ENCODE data around the gene PRR14.

PRR14 gene

DNA sequence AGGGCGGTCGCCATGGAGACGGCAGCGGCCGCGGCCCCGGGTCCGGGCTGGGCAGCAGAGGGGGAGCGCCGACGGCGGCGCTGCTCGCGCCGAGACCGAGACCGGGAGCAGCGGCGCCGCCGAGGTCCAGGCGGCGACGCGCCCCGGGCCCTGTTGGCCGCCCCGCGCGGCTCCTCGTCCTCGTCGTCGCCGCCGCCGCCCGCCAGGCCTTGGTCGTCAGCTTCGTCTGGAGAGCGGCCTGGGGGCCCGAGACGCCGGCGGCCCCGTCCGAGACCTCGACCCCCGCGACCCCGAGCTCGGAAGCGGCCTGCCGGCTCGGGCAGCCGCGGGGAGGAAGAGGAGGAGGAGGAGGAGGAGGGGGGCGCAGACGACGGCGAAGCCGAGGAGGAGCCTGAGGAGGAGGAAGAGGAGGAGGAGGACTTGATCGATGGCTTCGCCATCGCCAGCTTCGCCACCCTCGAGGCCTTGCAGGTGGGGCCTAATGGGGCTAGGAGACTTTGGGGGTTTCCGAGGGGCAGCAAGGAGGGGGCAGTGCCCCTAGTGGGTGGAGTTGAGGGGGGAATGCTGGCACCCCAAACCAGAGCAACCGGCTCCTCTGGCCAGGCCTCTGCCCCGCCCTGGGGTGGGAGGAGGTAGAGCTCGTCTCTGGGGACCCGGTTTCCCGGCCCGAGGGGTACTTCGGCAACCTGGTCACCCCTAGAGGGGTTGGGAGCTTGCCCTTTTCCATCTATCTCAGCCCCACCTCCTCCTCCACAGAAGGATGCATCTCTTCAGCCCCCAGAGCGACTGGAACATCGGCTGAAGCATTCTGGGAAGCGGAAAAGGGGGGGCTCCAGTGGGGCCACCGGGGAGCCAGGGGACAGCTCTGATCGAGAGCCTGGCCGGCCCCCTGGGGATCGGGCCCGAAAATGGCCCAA, 9.0 kb downstream of the PRR14 start:
- no peak for DNase-seq (ENCODE audit: low read depth)

DNA sequence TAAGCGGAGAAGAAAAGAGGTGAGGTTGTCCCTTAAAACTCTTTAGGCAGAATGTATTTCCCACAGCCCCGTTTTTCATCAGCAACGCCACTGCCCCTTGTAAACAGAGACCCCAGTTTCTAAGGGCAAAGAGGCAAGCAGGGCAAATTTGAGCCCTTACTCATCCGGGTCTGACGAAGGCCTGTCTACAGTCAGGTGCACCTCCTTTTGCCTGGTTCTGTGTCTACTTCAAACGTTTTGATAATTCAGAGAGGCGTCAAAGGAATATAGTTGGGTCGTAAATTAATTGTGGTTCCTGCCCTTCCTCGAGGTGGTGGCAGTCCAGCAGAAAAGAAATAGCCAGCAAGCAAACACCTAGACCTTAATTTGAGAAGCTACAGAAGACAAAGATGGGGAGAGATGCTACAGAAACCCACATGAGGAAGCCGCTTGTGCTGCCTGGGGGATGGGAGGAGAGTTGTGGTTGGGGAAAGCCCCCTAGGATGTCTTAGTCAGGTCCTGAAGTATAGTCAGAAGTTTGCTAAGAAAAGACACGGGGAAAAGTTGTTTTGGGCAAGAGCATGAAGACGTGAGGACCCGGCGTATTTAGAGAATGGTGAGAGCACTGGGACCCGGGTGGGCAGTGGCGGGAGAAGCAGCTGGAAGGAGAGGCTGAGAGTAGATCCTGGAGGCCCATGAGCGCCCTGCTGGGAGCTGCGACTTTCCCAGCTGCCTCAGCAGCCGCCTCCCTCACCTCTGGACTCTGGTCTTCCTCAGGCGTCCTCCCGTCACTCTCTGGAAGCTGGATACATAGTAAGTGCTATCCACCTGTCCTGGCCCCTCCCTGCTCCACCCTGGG, 9.9 kb downstream of the PRR14 start:
- DNase-seq (ENCODE audit: low read depth): no peak

DNA sequence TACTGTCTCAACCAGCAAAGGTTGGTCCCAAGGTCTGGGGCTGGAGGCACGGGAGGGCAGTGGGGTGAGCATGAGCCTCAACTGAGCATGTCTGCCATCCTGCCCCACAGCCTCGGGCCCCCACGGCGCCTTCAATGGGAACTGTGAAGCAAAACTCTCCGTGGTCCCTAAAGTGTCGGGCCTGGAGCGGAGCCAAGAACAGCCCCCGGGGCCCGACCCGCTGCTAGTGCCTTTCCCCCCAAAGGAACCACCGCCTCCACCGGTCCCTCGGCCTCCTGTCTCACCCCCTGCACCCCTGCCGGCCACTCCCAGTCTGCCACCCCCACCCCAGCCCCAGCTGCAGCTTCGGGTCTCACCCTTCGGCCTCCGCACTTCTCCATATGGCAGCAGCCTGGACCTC, 11.7 kb downstream of the PRR14 start:
- DNase-seq (ENCODE audit: low read depth): no peak

DNA sequence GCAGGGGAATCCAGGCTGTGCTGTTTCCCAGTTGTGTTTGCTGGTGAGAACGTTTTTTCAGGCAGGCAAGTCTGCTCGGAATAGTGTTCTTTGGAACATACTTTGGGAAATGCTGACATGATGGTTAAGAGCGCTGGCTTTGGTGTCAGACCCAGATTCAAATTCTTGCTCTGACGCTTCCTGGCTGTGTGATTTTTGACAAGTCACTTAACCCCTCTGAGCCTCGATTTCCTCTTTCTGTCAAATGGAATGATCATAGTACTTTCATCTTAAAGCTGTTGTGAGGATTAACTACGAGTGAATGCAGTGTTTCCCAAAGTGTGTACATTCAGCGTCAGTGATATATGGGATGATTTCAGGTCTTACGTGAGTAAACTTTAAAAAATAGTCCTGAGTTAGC, 12.3 kb downstream of the PRR14 start:
- DNase-seq (ENCODE audit: low read depth): no peak

DNA sequence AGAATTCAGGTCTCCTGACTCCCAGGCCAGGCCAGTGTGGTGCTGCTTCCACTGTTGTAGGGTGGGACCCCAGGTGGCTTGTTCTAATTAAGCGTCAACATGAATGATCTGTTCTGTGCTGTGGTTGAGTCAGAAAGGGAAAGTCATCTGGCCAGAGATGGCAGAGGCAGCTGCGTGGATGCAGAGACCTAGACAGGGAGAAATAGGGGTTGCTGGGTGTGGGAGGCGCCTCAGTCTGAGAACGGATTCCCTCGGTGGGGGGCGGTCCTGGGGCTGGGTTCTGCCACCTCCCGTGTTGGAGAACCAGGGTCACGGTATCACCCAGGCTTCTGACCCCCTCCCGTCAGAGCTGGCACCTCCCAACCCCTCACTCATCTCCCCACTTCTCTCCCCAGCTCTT, 13.1 kb downstream of the PRR14 start:
- DNase-seq (ENCODE audit: low read depth): no peak

DNA sequence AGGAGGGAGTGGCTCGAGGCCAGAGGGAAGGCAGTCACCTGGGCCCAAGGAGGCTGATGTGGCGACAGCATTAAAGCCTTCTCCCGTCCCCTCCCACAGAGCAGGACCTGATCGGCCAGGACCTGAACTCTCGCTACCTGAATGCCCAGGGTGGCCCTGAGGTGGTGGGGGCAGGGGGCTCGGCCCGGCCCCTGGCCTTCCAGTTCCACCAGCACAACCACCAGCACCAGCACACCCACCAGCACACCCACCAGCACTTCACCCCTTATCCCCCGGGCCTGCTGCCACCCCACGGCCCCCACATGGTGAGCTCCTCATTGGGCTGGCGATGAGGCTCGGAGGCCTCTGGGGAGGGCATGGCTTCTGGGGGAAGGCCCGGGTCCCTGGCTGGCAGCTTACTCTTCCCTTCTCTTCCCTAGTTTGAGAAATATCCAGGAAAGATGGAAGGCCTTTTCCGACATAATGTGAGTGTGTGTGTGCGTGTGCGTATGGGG, 13.9 kb downstream of the PRR14 start:
- DNase-seq (ENCODE audit: low read depth): no peak

DNA sequence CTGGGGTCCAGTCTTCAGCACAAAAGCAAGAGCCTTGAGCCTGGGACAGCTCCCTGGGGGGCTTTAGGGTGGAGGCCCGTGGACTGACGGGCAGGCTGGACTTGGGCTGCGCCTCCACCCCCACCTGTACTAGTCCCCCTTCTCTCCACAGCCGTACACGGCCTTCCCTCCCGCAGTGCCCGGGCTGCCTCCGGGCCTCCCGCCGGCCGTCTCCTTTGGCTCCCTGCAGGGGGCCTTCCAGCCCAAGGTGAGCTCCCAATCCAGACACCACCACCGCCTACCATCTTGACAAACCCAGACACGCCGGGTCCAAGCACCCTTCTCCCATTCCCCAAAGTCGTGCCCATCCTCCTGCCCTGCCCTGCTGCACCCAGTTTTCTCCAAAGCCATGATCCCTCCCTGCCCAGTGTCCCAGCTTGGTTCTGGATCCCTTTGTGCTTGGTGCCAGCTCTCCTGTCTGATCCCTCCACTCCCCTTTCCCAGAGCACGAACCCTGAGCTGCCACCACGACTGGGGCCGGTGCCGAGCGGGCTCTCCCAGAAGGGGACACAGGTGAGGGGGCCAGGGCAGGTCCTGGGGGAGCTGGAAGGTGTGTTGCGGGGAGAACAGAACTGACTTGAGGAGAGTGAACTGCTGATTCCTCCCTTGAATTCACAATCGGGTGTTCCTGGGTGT, 14.5 kb downstream of the PRR14 start:
- no peak for DNase-seq (ENCODE audit: low read depth)

DNA sequence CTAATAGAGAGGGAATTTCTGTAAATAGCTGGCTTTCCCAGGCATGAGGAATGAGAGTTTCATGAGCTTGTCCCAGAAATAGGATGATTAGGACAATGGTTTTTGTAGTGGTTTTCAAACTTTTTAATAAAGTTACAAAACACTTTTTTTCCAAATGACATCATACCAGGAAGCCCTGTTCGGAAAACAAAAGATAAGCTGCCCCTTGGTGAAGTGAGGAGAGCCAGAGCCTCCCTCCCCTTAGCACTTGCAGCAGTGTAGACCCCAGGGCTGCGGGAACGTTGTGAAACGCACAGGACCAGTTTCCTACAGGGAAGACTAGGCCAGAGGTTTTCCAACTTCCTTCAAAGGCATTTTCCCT, 15.1 kb downstream of the PRR14 start:
- no peak for DNase-seq (ENCODE audit: low read depth)

DNA sequence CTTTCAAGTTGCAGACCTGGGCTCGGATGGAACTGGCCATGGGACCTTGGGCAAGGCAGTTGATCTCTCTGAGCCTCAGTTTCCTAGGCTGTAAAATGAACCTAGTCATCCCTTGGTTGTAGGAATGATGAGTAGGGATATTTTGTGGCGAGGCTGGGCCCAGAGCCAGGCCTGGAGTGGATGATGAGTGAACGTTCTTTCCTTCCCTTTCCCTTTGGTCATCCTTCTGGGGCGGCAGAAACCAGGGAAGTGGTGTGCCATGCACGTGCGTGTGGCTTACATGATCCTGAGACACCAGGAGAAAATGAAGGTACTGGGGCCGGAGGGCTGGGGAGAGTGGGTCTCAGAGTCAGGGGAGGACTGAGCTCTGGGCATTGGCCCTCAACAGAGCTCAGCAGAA, 15.9 kb downstream of the PRR14 start:
- DNase-seq (ENCODE audit: low read depth): no peak

DNA sequence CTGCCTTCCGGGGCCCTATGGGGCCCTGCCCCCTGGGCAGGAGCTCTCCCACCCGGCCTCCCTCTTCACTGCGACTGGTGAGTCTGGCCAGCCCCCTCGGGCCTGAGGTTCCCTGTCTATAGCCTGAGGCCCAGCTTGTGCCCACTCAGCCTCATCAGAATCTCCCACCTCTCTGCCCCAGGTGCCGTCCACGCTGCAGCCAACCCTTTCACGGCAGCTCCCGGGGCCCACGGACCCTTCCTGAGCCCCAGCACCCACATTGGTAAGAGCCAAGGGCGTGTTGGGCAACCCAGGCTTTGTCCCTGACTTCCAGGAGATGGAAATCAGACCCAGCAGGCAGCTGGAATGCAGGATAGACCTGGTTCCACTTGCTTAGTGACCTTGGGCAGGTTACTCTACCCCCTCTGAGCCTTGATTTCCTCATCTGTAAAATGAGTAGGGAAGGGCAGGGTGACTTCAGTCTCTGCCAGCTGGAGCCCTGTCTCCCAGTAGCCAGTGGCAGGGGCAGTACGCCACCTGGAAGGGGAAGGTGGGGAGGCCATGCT, 16.7 kb downstream of the PRR14 start:
- no peak for DNase-seq (ENCODE audit: low read depth)

DNA sequence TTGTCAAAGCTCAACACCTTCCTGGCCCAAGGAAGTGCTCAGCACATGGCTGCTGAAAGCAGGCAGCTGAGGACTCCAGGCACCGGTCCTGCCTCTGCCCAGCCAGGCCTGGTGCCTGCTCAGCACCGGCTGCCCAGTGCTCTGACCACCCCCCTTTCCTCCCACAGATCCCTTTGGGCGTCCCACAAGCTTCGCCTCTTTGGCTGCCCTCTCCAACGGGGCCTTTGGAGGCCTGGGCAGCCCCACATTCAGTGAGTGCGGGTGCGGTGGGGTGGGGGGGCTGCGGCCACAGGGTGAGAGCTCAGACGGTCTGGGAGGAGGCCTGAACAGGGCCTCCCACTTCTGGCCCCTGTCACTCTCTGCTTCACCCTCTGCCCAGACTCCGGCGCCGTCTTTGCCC, 17.6 kb downstream of the PRR14 start:
- DNase-seq (ENCODE audit: low read depth): no peak

DNA sequence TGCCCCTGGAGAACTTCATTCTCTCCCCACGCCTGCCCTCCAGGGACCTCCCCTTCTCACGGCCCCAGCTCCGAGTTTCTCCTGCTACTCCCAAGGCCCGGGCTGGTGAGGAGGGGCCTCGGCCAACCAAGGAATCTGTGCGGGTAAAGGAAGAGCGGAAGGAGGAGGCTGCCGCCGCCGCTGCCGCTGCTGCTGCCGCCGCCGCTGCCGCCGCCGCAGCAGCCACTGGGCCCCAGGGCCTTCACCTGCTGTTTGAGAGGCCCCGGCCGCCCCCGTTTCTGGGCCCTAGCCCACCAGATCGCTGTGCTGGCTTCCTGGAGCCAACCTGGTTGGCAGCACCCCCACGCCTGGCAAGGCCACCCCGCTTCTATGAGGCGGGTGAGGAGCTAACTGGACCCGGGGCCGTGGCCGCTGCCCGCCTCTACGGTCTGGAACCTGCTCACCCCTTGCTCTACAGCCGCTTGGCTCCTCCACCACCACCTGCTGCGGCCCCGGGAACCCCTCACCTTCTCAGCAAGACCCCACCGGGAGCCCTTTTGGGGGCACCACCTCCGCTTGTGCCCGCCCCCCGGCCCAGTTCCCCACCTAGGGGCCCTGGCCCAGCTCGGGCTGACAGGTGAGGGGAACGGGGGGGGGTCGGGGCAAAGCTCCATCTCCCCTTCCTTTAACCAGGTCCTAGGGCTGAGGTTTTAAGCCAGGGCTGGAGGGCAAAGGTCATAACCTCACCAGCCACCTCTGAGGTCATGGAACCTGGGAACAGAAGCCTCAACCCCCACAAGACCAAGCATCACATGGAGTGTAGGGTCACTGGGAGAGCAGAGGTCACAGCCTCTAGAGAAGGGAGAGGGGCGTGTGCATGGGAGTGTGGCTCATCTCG, 18.5 kb downstream of the PRR14 start:
- DNase-seq (ENCODE audit: low read depth): no peak

DNA sequence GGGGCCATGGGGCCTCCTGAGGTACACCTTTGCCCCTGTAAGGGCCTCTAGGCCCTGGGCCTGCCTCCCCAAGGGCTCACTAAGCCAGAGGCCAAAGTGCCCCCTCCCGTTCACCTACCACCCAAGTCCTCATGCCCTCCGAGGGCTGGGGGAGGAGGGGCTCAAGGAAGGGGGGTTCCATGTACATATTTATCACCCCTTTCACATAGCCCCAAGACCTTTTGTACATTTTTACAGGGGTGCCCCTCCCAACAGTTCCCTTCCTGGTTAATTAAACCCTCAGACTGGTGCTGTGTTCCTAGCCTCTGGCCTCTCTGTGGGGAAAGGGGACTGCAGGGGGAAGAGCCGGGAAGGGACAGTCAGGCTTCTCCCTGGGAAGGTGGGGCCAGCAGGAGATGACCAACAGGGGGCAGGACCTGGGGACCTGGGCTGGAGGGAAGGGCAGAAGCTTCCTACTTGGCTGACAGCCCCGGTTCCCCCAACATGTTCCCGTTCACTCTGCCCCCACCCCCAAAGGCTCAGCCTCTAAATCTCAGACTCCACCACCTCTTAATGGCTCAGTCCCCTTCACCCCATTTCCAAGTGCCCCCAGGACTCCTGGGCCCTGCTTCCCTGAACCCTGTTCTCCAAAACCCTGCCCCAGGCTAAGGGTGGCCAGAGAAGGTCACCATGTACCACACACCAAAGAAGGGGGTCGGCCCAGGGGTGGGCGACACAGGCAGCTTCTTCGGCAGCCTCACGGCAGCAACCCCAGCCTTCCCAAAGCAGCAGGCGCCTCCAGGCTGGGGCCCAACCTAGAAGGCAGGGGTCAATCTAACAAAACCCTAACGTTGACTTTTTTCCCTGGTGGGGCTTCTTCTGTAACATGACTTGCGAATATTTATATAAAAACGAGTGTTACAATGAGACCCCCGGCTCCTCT, 19.4 kb downstream of the PRR14 start:
- DNase-seq (ENCODE audit: low read depth): no peak

DNA sequence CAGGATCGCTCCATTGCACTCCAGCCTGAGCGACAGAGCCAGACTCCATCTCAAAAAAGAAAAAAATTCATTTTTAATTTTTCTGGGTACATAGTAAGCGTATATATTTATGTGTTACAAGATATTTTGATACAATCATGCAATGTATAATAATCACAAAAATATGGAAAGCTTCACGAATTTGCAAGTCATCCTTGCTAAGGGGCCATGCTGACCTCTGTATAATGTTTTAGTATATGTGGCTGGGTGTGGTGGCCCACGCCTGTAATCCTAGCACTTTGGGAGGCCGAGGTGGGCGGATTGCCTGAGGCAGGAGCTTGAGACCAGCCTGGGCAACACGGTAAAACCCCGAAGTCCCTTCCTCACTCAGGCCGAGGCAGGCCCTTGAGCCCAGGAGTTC, 24.4 kb downstream of the PRR14 start:
- no peak for DNase-seq (ENCODE audit: low read depth)

DNA sequence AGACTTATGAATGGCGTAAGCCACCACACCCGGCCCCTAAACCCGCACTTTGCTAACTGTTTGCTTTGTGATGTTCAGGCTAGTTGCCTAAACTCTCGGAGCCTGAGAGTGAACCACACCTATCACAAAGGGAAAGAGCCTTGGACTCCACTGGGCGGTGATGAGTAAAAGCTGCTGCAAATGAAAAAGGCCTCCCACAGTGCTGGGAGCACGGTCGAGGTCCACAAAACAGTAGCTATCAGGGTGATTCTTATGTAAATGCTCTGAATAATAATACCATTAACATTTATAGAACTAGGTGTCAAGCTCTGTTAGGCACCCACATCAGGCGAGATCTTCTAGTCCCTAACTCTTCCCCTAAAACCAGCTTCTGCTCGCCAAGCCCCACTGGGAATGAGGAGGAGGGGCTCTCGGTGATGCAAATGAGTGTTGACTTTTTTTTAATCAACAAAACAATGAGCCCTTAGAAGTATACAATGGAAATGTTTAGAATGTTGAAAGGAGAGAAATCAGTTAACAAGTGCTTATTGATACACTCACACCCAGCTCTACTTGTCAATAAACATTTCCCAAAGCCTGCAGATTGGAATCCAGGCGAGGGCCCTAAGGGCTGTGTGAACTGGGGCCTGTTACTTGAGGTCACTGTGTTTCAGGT, 27.3 kb downstream of the PRR14 start:
- no peak for DNase-seq (ENCODE audit: low read depth)

DNA sequence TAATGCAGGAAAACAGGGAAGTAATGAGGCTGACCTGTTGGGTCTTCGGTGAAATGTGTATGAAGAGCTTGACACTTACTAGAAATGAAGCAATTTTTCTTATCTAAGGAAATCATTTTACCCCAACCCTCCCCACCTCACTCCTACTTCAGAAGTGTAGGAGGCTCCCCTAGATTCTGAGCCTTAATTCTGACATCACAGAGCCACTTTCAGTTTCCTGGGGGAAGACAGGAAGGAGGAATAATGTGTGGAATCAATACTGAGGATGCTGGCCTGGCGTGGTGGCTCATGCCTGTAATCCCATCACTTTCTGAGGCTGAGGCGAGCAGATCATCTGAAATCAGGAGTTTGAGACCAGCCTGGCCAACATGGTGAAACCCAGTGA, 27.8 kb downstream of the PRR14 start:
- no peak for DNase-seq (ENCODE audit: low read depth)

DNA sequence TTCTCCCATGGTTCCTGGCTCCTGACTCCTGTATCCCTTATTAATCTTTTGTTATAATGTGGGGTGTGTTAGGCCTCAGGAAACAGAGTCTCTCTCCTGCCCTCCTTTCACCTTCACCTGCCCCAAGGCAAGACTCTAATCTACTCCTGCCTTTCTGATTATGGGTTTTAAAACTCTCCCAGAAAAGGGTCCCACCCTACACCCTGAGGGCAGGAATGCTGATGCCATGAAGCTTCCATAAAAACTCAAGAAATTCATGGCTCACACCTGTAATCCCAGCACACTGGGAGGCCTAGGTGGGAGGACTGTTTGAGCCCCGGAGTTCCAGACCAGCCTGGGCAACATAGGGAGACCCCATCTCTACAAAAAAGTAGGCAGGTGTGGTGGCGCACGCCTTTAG, 29.6 kb downstream of the PRR14 start:
- no peak for DNase-seq (ENCODE audit: low read depth)

DNA sequence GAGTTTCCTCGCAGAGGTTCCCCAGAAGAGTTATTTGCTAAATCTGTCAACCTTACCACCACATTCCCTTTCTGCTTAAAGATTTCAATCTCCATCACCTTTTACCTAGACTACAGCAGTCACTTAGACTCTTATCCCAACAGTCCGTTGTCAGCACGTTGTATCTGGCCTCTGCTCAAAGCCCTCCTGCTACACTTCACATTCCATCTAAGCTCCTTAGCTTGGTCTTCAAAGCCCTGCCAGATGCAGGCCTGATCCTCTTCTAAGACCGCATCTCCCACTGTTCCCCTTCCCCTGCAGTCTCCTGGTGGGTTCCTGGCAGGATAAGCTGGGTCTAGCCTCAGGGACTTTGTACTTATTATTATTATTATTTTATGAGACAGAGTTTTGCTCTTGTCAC, 37.9 kb downstream of the PRR14 start:
- DNase-seq (ENCODE audit: low read depth): no peak

DNA sequence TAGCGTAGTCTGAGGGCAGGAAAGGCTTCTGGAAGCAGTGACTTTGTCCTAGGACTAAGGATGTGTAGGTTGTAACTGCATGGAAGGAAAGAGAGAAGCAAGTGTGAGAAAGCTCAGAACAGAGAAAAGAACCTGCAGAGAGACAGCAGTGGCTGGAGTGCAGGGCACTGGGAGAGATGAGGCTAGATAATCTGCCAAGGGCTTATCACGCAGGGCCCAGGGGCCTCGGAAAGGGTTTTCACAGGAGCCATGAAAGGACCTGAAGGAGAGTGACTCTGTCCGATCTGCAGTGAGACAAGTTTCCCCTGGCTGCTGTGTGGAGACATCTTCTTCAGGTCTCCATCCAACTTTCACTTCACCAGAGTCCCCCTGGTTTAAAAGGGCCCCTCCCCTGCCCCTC, 41.1 kb downstream of the PRR14 start:
- no peak for DNase-seq (ENCODE audit: low read depth)
